Measurements from ENCODE around the gene DENND1B. TPM values are rescaled to one million over a fixed set of nuclear protein-coding genes. Genes with fewer than 3 reads are reported as not detected.

Gene DENND1B
- total RNA-seq, 3 donors from 2014 or later: 10.1 to 54.7 (median 29.8) TPM

GRCh38 chr1:197485790-197486189 lies 289.5 kb downstream of the DENND1B start:
- Histone ChIP-seq H3K4me1 (no peaks in the 10 kb centered on the region), H3K4me3 (no peak overlapping the region), H3K9me3 (no peaks in the 10 kb centered on the region), H3K36me3 (no peaks in the 10 kb centered on the region), H3K27ac (peak overlapping the region; percentile 20 to 56), H3K27me3 (no peaks in the 10 kb centered on the region)
- TF ChIP-seq POLR2A (IDR thresholded peaks at IDR 0.05) (no peak), POLR2AphosphoS5 (IDR thresholded peaks at IDR 0.05) (no peak)
- peak; percentile 54 to 55 for DNase-seq (ENCODE audit: low spot score in 2 of 2)
- intact Hi-C loops (cut with DNase I; ENCODE audit: low total_unique reads): no loop called here

- Histone ChIP-seq H3K36me3 (no peaks in the 10 kb centered on the region), H3K27ac (no peak overlapping the region), H3K4me1 (no peaks in the 10 kb centered on the region), H3K4me3 (no peak overlapping the region), H3K27me3 (no peaks in the 10 kb centered on the region), H3K9me3 (no peaks in the 10 kb centered on the region)
- DNase-seq (ENCODE audit: low spot score in 2 of 2): no peak
- TF ChIP-seq POLR2A (IDR thresholded peaks at IDR 0.05): no peak
- TF ChIP-seq CTCF (IDR thresholded peaks at IDR 0.05): no peak
- TF ChIP-seq POLR2AphosphoS5 (IDR thresholded peaks at IDR 0.05): no peak
- intact Hi-C loops (cut with DNase I; ENCODE audit: low total_unique reads): no loop called here
These were observed 294.2 kb downstream of the DENND1B start for GRCh38 chr1:197481101-197481500.

- no peaks in the 10 kb centered on the region for H3K9me3 ChIP-seq
- TF ChIP-seq CTCF (IDR thresholded peaks at IDR 0.05) (no peak), POLR2AphosphoS5 (IDR thresholded peaks at IDR 0.05) (no peak)
- intact Hi-C loops (cut with DNase I; ENCODE audit: low total_unique reads): no loop called here
- H3K36me3 ChIP-seq: no peaks in the 10 kb centered on the region
- DNase-seq (ENCODE audit: low spot score in 2 of 2): no peak
- no peaks in the 10 kb centered on the region for H3K4me1 ChIP-seq
- H3K4me3 ChIP-seq: no peak overlapping the region
- no peak overlapping the region for H3K27ac ChIP-seq
- no peaks in the 10 kb centered on the region for H3K27me3 ChIP-seq
These were observed 294.8 kb downstream of the DENND1B start for GRCh38 chr1:197480446-197480845.

- no peak overlapping the region for H3K27ac ChIP-seq
- no peaks in the 10 kb centered on the region for H3K27me3 ChIP-seq
- H3K9me3 ChIP-seq: no peaks in the 10 kb centered on the region
- intact Hi-C loops (cut with DNase I; ENCODE audit: low total_unique reads): no loop called here
- no peak overlapping the region for H3K4me3 ChIP-seq
- H3K36me3 ChIP-seq: no peaks in the 10 kb centered on the region
- no peaks in the 10 kb centered on the region for H3K4me1 ChIP-seq
- no peak for TF ChIP-seq POLR2A (IDR thresholded peaks at IDR 0.05)
- TF ChIP-seq POLR2AphosphoS5 (IDR thresholded peaks at IDR 0.05): no peak
- no peak for TF ChIP-seq CTCF (IDR thresholded peaks at IDR 0.05)
- DNase-seq (ENCODE audit: low spot score in 2 of 2): no peak
These were observed 303.1 kb downstream of the DENND1B start for GRCh38 chr1:197472141-197472540.

- intact Hi-C loops (cut with DNase I; ENCODE audit: low total_unique reads): no loop called here
- TF ChIP-seq CTCF (IDR thresholded peaks at IDR 0.05) (no peak), POLR2AphosphoS5 (IDR thresholded peaks at IDR 0.05) (no peak), POLR2A (IDR thresholded peaks at IDR 0.05) (no peak)
These were observed 303.9 kb downstream of the DENND1B start for GRCh38 chr1:197471248-197471985.

More at GRCh38 chr1:197471248-197471985, 303.9 kb downstream of the DENND1B start:
- H3K36me3 ChIP-seq: no peaks in the 10 kb centered on the region
- no peaks in the 10 kb centered on the region for H3K27me3 ChIP-seq
- DNase-seq (ENCODE audit: low spot score in 2 of 2): no peak
- no peaks in the 10 kb centered on the region for H3K4me1 ChIP-seq
- no peaks in the 10 kb centered on the region for H3K9me3 ChIP-seq
- H3K4me3 ChIP-seq: no peak overlapping the region
- H3K27ac ChIP-seq: no peak overlapping the region

Measured in breast epithelium (tissue), 4 donors.